CD4-positive, alpha-beta T cell treated with Interleukin-21 for 1 hour (primary cell): Measurements from ENCODE around the gene SRGAP1.
"Not testable (repeated sequence)": the region's sequence is repeated elsewhere in the genome, so short reads cannot be mapped to it uniquely, and the experiment has no call there.

Source experiments
- DNase-seq: peaks from one replicate; pipeline ENCODE4 v3.0.0-alpha.2; 2020

Gene SRGAP1

DNA sequence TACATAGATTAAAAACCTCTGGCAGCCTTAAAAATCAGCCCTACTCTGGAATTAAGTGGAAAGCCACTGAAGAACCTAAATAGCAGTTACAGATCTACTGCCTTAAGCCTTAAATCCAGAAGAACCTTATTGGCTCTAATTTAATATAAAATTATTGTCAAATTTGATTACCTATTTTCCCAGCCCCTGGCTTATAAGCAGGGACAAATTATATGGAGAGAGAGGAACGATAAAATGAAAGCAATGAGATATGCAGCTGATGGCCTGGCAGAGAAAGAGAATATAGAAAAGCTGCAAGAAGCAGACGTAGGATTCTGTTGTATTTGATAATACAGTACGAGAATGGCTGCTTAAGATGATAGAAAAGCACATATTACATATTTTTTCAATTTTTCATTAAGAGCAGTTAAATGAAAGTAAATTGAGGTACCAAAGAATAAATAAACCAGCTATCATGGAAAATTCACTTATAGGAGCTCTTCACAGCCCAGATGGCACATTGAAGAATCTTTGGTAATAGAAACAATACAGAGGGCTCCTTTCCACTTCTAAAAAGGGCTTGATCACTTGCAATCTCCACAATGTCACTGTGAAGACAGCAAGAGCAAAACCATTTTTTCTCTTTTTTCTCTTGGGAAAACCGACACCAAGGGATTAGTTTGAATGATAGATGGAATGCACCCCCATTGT, 248.2 kb downstream of the SRGAP1 start:
- no peak for DNase-seq

DNA sequence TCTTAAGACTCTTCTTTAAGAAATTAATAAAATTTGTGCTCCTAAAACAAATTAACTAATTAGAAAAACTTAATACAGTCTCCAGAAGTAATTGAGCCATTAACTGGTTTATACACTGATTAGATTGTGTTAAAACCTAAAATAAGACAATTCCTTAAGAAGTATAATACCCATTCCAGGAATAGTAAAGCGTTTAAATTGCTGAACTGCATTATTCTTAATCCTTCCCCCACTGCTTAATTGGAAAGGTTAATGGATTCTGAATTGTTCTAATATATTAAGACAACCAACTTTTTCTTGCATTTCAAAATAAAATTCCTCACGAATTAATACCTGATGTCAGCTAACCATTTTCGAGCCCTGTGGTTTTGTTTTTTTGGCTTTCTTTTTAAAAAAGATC, 249.2 kb downstream of the SRGAP1 start:
- no peak for DNase-seq

DNA sequence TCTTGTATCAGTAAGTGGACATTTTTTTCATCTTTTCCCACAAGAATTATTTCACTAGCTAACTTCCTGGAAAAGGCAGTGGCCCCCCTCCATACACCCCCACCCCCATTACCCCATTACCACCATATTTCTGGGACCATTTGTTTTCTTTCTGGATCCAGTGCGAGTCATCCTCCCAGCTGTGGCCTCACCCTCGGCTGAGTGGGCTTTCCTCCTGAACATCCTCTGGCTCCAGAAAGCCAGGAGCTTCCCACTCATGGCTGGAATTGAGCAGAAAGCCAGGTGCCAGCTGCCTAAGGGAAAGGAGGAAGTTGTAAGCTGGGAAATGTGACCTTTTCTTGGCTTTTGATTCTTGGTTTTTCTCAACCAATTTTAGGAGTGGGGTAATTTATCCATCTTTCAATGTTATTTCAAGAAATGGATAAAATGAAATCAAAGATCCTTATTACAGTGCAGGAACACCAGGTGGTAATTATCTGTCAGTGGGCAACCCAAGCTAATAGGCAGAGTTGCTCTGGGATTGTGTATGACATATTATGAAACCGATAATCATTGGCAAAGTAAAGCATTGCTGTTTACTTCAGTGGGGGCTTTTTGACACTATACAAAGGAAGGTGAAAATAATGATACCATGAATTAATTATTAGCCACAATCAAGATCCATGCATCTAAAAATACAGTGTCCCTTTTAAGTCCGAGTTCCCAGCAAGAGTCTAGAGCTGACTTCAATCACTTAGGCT, 253.0 kb downstream of the SRGAP1 start:
- no peak for DNase-seq

DNA sequence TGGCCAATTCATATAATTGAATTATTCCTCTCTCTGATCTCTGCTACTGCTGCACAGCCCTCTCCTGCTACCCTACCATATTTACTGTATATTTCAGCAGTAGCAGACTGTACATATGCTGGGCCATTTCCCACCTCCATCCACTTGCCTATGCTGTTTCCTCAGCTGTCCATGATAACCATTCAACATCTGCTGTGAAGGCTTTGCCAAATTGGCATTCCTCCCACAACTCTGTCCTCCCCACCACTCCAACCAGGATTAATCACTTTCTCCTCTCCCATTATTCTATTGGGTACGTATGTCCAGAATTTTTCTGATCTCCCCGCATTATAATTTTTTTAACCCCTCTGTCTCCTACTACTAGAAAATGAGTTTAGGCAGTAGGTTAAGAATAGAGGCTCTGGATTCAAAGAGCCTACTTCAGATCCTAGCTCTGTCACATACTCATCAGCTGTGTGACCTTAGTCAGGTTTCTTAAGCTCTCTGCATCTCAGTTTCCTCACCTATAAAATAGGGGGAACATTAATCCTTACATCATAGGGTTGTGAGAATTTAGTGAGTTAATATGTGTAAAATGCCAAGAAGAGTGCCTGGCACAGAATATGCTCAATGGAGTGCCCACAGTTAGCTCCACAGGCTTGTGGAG, 254.3 kb downstream of the SRGAP1 start:
- DNase-seq = no peak

DNA sequence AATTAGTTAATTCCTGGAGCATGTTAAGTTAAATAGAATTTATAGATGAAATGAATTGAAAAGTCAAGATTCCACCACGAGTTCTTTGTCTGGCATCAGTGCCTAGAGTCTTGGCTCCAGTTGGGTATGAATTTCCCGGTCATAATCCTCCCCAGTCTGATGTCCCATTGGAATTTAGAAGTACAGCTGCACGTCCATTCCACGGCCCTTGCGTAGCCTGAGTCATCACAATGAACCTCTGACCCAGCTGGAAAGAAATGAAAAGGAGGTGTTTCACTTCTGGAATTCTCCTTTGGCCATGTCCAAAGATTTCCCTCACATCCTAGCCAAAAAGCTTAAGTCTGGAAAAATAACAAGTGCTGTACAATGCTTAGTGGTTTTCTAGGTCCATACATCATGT, 254.9 kb downstream of the SRGAP1 start:
- DNase-seq = no peak

DNA sequence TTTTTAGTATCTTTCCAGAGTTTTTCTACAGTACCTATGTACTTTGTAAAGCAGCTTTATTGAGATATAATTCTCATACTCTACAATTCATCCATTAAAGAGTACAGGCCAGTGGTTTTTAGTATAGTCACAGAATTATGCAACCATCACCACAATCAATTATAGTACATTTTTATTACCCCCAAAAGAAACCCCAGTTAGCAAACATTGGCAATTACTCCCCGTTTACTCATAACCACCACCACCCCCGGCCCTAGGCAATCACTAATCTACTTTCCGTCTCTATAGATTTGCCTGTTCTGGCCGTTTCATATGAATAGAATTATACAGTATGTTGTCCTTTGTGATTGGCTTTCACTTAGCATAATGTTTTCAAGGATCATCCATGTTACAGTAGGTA, 257.8 kb downstream of the SRGAP1 start:
- no peak for DNase-seq

DNA sequence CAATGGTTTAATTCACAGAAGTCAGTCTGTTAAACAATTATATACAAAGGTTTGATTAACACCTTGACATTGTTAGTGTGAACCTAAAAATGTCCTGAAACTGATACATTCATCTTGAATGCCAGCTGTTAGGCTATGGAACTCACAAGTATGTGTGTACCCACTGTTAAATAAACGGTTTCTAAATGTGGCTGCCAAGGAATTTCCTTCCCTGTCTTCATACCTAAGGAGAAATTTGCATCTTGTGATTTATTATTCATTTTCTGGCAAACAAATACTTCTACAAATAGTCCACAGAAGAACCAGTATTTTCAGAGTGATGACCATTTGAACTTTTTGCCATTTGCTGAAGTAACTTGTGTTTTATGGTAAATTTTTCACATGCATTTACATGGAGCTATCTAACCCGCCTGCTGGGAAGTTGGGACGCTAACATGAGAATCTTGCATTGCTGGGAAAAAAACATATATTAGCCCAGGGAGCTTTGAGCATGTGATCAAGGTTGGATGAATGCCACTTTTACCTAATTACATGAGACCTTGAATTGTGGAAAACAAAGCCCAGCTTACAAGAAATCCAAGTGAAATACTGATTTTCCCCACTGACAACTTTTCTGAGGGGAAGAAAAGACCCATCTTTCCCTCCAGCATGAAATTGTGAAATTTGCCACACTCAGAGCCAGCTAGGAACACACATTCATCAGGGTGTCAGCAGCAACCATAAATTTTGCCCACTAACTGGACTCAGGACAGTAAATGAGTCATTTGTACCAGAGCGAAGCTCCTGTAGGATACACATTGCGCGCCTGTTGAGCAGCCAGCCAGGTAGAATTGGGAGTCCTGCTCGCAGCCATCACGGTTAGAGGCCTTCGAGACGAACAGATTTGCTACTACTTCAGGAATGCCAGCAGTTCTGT, 259.6 kb downstream of the SRGAP1 start:
- no peak for DNase-seq

DNA sequence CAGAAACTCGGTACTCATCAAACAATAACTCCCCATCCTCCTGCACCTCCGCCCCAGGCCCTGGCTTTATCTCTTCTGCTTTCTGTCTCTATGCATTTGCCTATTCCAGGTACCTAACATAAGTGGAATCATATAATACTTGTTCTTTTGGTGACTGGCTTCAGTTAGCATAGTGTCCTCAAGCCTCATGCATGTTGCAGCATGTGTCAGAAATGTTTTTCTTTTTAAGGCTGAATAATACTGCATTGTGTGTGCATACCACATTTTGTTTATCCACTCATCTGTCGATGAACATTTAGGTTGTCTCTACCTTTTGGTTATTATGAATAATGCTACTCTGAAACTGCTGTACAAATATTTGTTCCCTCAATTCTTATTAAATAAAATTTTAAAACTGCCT, 260.5 kb downstream of the SRGAP1 start:
- DNase-seq = no peak

DNA sequence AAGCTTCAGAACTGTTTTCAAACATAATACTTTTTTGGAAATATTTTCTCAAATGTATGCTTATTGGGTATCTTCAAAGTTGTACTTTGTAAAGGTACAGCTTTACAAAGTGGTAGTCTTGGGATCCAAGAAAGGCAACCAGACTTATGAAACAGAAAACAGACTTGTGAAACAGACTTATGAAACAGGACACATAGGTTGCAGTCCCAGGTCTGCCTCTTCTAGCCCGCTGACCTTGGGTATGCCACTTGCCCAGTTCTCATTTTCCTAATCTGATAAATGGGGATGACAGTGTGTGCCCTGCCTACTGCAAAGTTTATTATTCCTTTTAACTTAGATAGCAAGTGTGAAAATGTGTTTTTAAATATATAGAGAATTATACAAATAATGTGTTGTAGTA, 263.3 kb downstream of the SRGAP1 start:
- DNase-seq = no peak

DNA sequence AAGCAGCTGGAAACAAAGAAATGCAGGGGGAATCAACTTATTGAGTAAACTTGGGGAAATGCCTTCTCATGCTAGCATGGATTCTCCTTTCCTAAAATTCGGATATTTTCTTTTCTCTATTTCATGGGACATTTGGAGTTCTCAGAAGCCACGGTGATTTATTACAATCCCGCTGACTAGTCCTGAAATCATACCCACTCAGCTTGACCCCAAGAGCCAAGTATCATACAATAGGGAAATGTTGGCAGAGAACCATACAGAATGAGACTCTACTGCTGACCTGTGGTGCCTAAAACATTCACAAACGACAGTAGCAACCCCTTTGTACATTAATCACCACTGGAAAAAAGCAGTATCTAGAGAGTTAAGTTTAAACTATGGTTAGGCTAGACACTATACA, 265.2 kb downstream of the SRGAP1 start:
- no peak for DNase-seq

DNA sequence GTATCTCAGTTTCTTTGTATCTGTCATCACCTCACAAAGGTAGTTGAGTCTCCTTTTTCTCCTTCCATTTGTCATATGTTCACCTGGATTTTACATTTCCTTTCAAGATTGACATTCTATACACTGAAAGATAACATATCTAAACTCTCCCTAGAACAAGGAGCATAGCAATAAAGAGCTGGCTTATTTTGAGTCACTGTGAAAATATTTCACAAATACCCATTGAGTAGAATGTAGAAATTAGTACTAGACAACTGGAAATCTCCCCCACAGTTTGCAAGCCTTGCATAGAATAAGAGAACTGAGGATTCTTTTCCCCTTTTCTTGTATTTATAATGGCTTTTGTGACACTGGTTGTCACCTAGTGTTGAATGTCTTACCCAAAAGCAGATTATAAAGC, 266.4 kb downstream of the SRGAP1 start:
- DNase-seq = no peak

DNA sequence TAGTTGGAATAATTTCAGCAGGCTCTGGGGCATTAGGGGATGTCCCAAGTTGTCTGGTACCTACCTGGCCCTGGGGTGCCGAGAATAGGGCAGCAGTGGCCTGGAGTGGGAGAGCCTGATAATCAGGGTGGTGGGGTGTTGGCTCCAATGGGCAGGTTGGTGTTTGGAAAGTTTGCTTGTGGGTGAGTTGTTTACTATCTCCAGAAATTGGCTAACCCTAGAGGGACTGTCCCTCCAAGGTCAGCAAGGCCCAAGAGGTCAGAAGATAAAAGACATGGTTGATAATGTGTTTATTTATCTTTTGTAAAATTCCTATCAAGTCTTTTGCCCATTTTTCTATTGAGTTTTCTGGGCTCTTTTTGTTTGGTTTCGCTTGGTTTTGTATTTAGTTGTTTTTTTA, 272.5 kb downstream of the SRGAP1 start:
- no peak for DNase-seq

DNA sequence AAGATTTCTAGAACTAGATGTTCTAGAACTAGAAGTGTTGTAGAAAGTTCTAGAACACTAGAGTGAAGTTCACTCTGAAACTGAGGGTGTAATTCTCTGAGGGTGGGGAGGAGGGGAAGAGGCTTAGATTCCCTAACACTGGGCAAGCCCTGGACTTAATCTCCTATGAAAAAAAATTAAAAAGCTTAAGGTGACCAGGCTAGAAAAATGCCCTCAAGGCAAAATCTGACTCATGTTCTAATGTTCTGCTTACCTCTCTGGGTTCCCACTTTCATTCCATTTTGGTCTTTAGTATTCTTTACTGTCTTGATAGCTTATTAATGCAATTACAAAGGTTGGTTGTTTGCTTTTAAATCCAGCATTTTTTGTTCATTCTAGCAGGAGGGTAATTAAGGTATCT, 276.1 kb downstream of the SRGAP1 start:
- DNase-seq = no peak

DNA sequence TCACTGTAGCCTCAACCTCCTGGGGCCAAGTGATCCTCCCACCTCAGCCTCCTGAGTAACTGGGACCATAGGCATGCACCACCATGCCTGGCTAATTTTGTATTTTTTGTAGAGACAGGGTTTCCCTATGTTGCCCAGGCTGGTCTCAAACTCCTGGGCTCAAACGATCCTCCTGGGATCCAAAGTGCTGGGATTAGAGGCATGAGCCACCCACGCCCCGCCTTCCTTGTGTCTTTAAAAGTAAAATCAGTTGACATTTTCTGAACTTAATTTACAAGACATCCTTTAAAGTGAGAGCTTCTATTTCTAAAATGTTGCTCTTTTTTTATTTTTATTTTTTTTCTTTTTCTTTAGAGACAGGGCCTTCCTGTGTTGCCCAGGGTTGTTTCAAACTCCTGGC, 276.6 kb downstream of the SRGAP1 start:
- not testable (repeated sequence) for DNase-seq

DNA sequence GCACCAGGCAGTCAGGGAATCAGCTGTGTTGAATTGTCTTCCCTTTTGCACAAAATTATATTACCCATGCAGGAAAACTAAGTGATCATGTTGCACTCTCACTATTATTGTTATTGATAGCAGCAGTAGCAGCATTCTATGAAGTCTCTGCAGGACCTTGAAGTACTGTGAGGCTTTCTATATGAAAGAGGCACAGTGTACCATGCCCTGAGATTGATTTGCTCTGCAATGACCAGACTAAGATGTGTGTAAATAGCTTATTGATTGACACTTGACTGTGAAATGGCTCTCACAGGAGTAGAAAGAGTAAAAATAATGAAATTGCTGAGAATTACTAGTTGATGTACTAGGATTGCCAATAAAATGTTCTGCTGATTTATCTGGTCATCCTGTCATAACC, 277.7 kb downstream of the SRGAP1 start:
- DNase-seq = no peak

DNA sequence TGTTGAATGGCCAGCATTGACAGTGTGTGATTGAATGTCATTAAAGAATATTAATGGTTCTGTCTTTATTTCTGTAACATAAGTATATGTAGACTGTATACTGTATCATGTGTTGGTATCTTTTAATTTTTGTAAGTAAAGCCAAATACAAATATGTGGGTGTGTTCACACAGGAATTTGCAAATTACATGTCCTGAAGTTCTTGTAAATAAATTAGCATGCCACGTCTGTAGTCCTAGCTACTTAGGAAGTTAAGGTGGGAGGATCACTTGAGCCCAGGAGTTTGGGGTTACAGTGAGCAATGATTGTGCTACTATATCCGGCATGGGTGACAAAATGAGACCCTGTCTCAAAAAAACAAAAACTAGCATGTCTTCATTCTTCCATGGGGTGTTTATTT, 278.5 kb downstream of the SRGAP1 start:
- no peak for DNase-seq

DNA sequence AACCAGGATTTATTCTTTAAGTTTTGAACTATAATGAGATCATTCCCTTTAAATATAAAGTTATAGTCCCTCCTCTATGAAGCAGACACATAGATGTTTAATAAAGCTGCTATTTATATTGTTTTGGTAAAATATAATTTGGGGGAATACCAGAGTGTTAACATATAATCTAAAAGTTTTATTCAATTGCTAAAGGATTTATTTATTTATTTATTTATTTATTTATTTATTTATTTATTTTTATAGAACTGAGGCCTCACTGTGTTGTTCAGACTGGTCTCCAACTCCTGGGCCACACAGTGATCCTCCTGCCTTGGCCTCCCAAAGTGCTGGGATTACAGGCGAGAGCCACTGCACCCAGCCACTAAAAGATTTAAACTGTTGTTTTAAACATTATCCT, 278.9 kb downstream of the SRGAP1 start:
- DNase-seq = no peak

DNA sequence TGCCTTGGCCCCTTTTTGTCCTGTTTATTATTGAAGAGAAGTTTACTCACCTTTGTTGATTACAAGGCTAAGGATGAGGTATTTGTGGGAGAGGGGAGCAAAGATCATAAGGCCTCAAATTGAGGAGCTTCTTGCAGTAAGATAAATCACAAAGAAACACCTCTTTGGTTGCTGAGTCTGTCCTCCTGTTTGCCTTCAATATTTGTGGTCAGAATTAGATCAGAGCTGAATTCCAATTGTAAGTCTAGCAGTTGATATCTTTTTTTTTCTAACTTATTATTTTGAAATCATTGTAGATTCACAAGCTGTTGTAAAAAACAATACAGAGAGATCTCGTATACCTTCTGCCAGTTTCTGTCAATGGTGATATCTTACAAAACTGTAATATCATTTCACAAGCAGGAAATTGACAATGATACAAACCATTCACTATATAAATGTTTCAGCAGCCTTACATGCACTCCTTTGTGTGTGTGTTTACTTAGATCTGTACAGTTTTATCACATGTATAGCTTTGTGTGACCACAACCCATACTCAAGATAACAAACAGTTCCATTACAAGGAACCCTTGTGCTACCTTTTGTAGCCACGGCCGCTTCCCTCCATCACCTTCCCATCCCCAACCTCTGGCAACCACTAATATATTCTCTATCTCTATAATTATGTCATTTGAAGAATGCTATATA, 280.2 kb downstream of the SRGAP1 start:
- DNase-seq = no peak

DNA sequence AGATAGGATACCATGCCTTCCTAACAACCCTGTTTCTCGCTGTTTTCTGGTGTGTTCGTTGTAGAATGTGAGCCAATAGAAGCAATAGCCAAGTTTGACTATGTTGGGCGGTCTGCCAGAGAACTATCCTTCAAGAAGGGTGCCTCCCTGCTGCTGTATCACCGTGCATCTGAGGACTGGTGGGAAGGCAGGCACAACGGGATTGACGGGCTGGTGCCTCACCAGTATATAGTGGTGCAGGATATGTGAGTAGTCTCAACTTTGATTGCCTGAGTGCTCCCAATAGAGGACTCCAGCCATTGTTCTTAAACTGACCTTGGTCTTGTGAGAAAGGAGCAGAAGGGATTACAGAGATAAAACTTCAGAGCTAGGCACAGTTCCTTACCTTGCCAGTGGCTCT, 281.4 kb downstream of the SRGAP1 start:
- no peak for DNase-seq

DNA sequence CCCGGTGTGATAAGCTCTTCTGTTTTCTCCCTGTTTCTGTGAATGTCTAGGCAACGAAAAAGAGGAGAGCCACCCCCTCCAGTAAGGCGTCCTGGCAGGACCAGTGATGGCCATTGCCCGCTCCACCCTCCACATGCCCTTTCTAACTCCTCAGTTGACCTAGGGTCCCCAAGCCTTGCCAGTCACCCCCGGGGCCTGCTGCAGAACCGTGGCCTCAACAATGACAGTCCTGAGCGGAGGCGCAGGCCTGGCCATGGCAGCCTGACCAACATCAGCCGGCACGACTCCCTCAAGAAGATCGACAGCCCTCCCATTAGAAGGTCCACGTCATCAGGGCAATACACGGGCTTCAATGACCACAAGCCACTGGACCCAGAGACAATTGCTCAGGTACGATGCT, 283.3 kb downstream of the SRGAP1 start:
- DNase-seq = no peak

DNA sequence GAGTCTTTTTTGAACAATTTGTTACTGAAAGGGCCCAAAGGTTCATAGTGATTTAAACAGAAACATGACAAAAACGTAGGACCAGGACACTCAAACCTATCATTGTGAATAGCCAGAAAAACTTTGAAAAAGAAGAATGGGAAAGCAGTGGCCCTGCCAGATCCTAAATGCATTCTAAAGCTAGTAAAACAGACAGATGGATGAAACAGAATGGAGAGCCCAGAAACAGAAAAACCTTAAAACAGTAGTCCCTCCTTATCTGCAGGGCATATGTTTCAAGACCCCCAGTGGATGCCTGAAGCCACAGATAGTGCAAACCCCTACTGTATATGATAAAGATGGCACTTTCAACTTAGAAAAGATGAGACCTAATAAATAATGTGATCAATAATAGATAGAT, 283.9 kb downstream of the SRGAP1 start:
- no peak for DNase-seq

DNA sequence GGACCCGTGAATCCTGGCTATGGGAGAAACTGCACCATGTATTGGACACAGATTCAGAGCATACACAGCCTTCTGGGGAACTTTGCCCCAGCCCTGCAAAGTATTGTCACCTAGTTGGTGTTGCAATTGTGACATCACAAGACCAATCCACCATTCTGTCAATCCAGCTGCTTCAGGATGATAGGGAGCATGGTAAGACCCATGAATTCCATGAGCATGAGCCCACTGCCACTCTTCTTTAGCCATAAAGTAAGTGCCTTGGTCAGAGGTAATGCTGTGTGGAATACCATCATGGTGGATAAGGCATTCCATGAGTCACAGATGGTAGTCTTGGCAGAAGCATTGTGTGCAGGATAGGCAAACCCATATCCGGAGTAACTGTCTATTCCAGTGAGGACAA, 286.0 kb downstream of the SRGAP1 start:
- DNase-seq = not testable (repeated sequence)

DNA sequence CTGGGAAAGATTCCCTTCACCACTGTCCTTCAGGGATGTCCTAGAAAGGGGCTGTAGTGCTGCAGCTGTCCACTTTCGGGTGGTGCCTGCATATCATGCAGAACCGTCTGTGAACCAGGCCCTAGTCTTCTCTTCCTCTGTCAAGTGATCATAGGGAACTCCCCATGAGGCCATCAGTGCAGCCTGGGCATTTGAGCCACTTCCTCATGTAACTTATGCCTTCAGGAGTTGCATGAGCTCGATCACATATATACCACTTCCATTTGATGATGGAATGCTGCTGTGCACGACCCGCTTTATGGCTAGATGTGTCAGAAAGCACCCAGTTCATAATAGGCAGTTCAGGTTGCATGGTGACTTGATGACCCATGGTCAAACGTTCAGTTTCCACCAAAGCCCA, 287.0 kb downstream of the SRGAP1 start:
- DNase-seq = not testable (repeated sequence)
